ENCODE results near the gene PIAS2. TPM values are rescaled to one million over a fixed set of nuclear protein-coding genes. Genes with fewer than 3 reads are reported as not detected.
A peak's percentile ranks its signal among the peaks of the same experiment; 100 is the strongest.

PIAS2 gene
- total and polyA plus RNA-seq, 2 of the 13 experiments (the other 11 are each of a cell fraction or from before 2014, with no cell fraction given) = 12.2 to 12.7 TPM

GRCh38 chr18:46917108-46917802 lies at the start of gene PIAS2, which contains the start of gene KATNAL2 (continued):
- TF ChIP-seq, protein P1, sequence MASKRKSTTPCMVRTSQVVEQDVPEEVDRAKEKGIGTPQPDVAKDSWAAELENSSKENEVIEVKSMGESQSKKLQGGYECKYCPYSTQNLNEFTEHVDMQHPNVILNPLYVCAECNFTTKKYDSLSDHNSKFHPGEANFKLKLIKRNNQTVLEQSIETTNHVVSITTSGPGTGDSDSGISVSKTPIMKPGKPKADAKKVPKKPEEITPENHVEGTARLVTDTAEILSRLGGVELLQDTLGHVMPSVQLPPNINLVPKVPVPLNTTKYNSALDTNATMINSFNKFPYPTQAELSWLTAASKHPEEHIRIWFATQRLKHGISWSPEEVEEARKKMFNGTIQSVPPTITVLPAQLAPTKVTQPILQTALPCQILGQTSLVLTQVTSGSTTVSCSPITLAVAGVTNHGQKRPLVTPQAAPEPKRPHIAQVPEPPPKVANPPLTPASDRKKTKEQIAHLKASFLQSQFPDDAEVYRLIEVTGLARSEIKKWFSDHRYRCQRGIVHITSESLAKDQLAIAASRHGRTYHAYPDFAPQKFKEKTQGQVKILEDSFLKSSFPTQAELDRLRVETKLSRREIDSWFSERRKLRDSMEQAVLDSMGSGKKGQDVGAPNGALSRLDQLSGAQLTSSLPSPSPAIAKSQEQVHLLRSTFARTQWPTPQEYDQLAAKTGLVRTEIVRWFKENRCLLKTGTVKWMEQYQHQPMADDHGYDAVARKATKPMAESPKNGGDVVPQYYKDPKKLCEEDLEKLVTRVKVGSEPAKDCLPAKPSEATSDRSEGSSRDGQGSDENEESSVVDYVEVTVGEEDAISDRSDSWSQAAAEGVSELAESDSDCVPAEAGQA (IDR thresholded peaks at IDR 0.05; ENCODE audit: low read depth) = peak; percentile 35; the same call in 1 of the 2 replicates
- TF ChIP-seq, protein P1 (CRISPR knock-in tag; IDR thresholded peaks at IDR 0.05; ENCODE audit: borderline replicate concordance) = no peak
- TF ChIP-seq ZFP82 (CRISPR knock-in tag; IDR thresholded peaks at IDR 0.05; ENCODE audit: borderline replicate concordance) (no peak), GATA4 (IDR thresholded peaks at IDR 0.05; ENCODE audit: borderline replicate concordance, low read depth) (no peak), ATM (IDR thresholded peaks at IDR 0.05; ENCODE audit: borderline replicate concordance) (no peak), SRSF4 (IDR thresholded peaks at IDR 0.05; ENCODE audit: low read depth, low read length, poor library complexity, severe bottlenecking) (no peak), ZNF841 (CRISPR knock-in tag; IDR thresholded peaks at IDR 0.05; ENCODE audit: borderline replicate concordance) (no peak), ZMAT3 (CRISPR knock-in tag; conservative IDR thresholded peaks at IDR 0.05) (no peak), JUNB (CRISPR knock-in tag; IDR thresholded peaks at IDR 0.05; ENCODE audit: borderline replicate concordance) (no peak), SETDB1 (CRISPR knock-in tag; IDR thresholded peaks at IDR 0.05; ENCODE audit: borderline replicate concordance) (no peak), SKI (IDR thresholded peaks at IDR 0.05; ENCODE audit: partially characterized antibody) (peak; percentile 47), ZNF788 (CRISPR knock-in tag; IDR thresholded peaks at IDR 0.05; ENCODE audit: borderline replicate concordance) (no peak), HIVEP1 (CRISPR knock-in tag; IDR thresholded peaks at IDR 0.05) (no peak), ZSCAN9 (CRISPR knock-in tag; IDR thresholded peaks at IDR 0.05; ENCODE audit: borderline replicate concordance) (no peak), DZIP1 (CRISPR knock-in tag; IDR thresholded peaks at IDR 0.05) (no peak), ZNF431 (CRISPR knock-in tag; IDR thresholded peaks at IDR 0.05; ENCODE audit: borderline replicate concordance, low read depth) (no peak; the same call in 1 of the 2 replicates), MXD4 (CRISPR knock-in tag; IDR thresholded peaks at IDR 0.05) (0 out of 2 replicates have a peak, but pooled peaks have one; percentile 36), DPF2 (CRISPR knock-in tag; IDR thresholded peaks at IDR 0.05; ENCODE audit: borderline replicate concordance, low read depth) (no peak)
- TF ChIP-seq, protein P2, sequence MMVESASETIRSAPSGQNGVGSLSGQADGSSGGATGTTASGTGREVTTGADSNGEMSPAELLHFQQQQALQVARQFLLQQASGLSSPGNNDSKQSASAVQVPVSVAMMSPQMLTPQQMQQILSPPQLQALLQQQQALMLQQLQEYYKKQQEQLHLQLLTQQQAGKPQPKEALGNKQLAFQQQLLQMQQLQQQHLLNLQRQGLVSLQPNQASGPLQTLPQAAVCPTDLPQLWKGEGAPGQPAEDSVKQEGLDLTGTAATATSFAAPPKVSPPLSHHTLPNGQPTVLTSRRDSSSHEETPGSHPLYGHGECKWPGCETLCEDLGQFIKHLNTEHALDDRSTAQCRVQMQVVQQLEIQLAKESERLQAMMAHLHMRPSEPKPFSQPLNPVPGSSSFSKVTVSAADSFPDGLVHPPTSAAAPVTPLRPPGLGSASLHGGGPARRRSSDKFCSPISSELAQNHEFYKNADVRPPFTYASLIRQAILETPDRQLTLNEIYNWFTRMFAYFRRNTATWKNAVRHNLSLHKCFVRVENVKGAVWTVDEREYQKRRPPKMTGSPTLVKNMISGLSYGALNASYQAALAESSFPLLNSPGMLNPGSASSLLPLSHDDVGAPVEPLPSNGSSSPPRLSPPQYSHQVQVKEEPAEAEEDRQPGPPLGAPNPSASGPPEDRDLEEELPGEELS (CRISPR knock-in tag; IDR thresholded peaks at IDR 0.05) = peak; percentile 33; the same call in 1 of the 2 replicates
